ENCODE measurements around the gene UNC50.

- TF ChIP-seq CTCF (conservative IDR thresholded peaks at IDR 0.05 in 1 of 2, IDR thresholded peaks at IDR 0.05 in 1 of 2; ENCODE audit: extremely low read depth in 1 of 2, insufficient read depth in 1 of 2, low read depth in 1 of 2, low read length in 2 of 2) (no peak), EZH2 (IDR thresholded peaks at IDR 0.05; ENCODE audit: borderline replicate concordance, low read length) (no peak)
Measured at GRCh38 chr2:98582523-98582922, 25.9 kb upstream of the UNC50 start.

Measured in mammary epithelial cell (primary cell).